Astrocyte (in vitro differentiated cells and primary cell): ENCODE results near the gene WDR83. TPM values are rescaled to one million over a fixed set of nuclear protein-coding genes. Genes with fewer than 3 reads are reported as not detected.
A peak's percentile ranks its signal among the peaks of the same experiment; 100 is the strongest.
"Not testable (repeated sequence)": the region's sequence is repeated elsewhere in the genome, so short reads cannot be mapped to it uniquely, and the experiment has no call there.

ENCODE experiments used
- DNase-seq: peaks from one replicate; pipeline ENCODE4 v3.0.0-alpha.2; 2010; ENCODE audit warnings: low read depth
- FAIRE-seq: peaks from 2 replicates; lab custom pipeline; 2011; peaks lifted over from hg19 to GRCh38; lab: Jason Lieb, UNC
- H2AFZ ChIP-seq: 2 replicates; pipeline ENCODE4 v1.6.0; 2012; ENCODE audit warnings: low read depth, low read length, inconsistent platforms
- H3K27ac ChIP-seq: 2 replicates; pipeline ENCODE4 v1.5.1; 2011; ENCODE audit warnings: low read depth, low read length, inconsistent platforms
- H3K27me3 ChIP-seq: 2 replicates; pipeline ENCODE4 v1.6.0; 2011; ENCODE audit warnings: low read length, inconsistent platforms; ENCODE audit not compliant: insufficient read depth
- H3K36me3 ChIP-seq: 2 replicates; pipeline ENCODE4 v1.5.1; 2011; ENCODE audit warnings: low read length, inconsistent platforms; ENCODE audit not compliant: insufficient read depth
- H3K4me1 ChIP-seq: 2 replicates; pipeline ENCODE4 v1.5.1; 2011; ENCODE audit warnings: low read length, inconsistent platforms; ENCODE audit not compliant: insufficient read depth
- H3K4me2 ChIP-seq: 2 replicates; pipeline ENCODE4 v1.6.0; 2012; ENCODE audit warnings: low read length, inconsistent platforms
- H3K4me3 ChIP-seq: 2 replicates; pipeline ENCODE4 v1.5.1; 2011; ENCODE audit warnings: low read depth, mild to moderate bottlenecking, low read length, inconsistent platforms; ENCODE audit not compliant: insufficient read depth
- H3K79me2 ChIP-seq: 2 replicates; pipeline ENCODE4 v1.6.0; 2012; ENCODE audit warnings: mild to moderate bottlenecking, low read length, inconsistent platforms; ENCODE audit not compliant: insufficient read depth
- H3K9ac ChIP-seq: 2 replicates; pipeline ENCODE4 v1.6.0; 2012; ENCODE audit warnings: mild to moderate bottlenecking, low read length, inconsistent platforms
- H3K9me3 ChIP-seq: 2 replicates; pipeline ENCODE4 v1.5.1; 2012; ENCODE audit warnings: low read depth, mild to moderate bottlenecking, low read length, inconsistent platforms; ENCODE audit not compliant: insufficient read depth
- H4K20me1 ChIP-seq: 2 replicates; pipeline ENCODE4 v1.6.0; 2012; ENCODE audit warnings: low read length, inconsistent platforms; ENCODE audit not compliant: insufficient read depth
- H3K27ac Mint-ChIP-seq: one replicate; pipeline ENCODE4 v1.8.0; 2021; ENCODE audit warnings: mild to moderate bottlenecking, mixed read lengths; ENCODE audit not compliant: unreplicated experiment
- H3K27me3 Mint-ChIP-seq: one replicate; pipeline ENCODE4 v1.8.0; 2021; ENCODE audit warnings: low read depth, mixed read lengths; ENCODE audit not compliant: unreplicated experiment
- H3K36me3 Mint-ChIP-seq: one replicate; pipeline ENCODE4 v1.8.0; 2021; ENCODE audit warnings: low read depth, mixed read lengths; ENCODE audit not compliant: unreplicated experiment
- H3K4me1 Mint-ChIP-seq: one replicate; pipeline ENCODE4 v1.8.0; 2021; ENCODE audit warnings: low read depth, mixed read lengths; ENCODE audit not compliant: unreplicated experiment
- H3K4me3 Mint-ChIP-seq: one replicate; pipeline ENCODE4 v1.8.0; 2021; ENCODE audit warnings: mild to moderate bottlenecking, moderate library complexity, mixed read lengths; ENCODE audit not compliant: unreplicated experiment
- H3K9me3 Mint-ChIP-seq: one replicate; pipeline ENCODE4 v1.8.0; 2021; ENCODE audit warnings: mild to moderate bottlenecking, mixed read lengths; ENCODE audit not compliant: unreplicated experiment
- EZH2 ChIP-seq: IDR thresholded peaks from 2 replicates; pipeline ENCODE4 v1.6.1; 2012; ENCODE audit warnings: mild to moderate bottlenecking, low read length, inconsistent platforms; ENCODE audit not compliant: insufficient read depth
- total RNA-seq: library from RNA; stranded (reverse); gene quantifications from 2 replicates; pipeline ENCODE4 v1.2.1, GENCODE V29; 2021
- TF ChIP-seq, protein P1 (sequence below): IDR thresholded peaks from 2 replicates; pipeline ENCODE4 v1.5.1; 2011; ENCODE audit warnings: low read depth, mild to moderate bottlenecking, inconsistent platforms, low read length, moderate library complexity; ENCODE audit not compliant: insufficient read depth

WDR83 gene
- total RNA-seq, 1 donor from 2014 or later: 13.3 TPM

DNA sequence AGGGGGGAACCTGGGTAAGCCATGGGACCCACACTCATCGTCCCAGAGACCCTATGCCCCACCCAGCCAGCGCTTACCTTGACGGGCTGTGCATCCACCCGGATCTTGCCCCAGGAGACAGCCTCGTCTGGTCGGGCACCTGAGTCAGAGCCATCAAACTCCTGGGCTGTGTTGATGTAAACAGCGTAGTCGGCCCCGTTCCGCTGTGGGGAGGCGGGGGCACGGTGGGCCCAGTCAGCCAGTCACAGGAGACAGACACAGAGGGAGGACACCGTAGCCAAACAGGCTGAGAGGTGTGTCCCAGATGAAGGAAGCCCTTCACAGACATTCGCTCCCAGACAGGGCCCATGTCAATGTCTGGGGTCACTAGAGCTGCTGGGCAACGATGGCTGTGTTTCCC is 9.3 kb downstream of the WDR83 start:
- Histone ChIP-seq H3K4me2 (no peak overlapping the region), H3K79me2 (peaks cover 26% of the 10 kb centered on the region), H3K9me3 (no peaks in the 10 kb centered on the region), H3K9ac (no peak overlapping the region), H3K36me3 (peaks cover 25% of the 10 kb centered on the region), H3K4me3 (no peak overlapping the region), H3K27me3 (no peaks in the 10 kb centered on the region), H3K27ac (no peak overlapping the region), H3K4me1 (no peaks in the 10 kb centered on the region), H4K20me1 (peaks cover 31% of the 10 kb centered on the region), H2AFZ (no peak overlapping the region)
- no peaks in the 10 kb centered on the region for H3K9me3 Mint-ChIP-seq
- H3K27me3 Mint-ChIP-seq: no peaks in the 10 kb centered on the region
- H3K36me3 Mint-ChIP-seq: peaks cover 15% of the 10 kb centered on the region
- FAIRE-seq: no peak
- H3K4me3 Mint-ChIP-seq: no peak overlapping the region
- no peak for DNase-seq
- TF ChIP-seq, protein P1, sequence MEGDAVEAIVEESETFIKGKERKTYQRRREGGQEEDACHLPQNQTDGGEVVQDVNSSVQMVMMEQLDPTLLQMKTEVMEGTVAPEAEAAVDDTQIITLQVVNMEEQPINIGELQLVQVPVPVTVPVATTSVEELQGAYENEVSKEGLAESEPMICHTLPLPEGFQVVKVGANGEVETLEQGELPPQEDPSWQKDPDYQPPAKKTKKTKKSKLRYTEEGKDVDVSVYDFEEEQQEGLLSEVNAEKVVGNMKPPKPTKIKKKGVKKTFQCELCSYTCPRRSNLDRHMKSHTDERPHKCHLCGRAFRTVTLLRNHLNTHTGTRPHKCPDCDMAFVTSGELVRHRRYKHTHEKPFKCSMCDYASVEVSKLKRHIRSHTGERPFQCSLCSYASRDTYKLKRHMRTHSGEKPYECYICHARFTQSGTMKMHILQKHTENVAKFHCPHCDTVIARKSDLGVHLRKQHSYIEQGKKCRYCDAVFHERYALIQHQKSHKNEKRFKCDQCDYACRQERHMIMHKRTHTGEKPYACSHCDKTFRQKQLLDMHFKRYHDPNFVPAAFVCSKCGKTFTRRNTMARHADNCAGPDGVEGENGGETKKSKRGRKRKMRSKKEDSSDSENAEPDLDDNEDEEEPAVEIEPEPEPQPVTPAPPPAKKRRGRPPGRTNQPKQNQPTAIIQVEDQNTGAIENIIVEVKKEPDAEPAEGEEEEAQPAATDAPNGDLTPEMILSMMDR: no peak
- TF ChIP-seq EZH2: no peak
- H3K27ac Mint-ChIP-seq: no peak overlapping the region
- H3K4me1 Mint-ChIP-seq: peaks cover 3% of the 10 kb centered on the region

DNA sequence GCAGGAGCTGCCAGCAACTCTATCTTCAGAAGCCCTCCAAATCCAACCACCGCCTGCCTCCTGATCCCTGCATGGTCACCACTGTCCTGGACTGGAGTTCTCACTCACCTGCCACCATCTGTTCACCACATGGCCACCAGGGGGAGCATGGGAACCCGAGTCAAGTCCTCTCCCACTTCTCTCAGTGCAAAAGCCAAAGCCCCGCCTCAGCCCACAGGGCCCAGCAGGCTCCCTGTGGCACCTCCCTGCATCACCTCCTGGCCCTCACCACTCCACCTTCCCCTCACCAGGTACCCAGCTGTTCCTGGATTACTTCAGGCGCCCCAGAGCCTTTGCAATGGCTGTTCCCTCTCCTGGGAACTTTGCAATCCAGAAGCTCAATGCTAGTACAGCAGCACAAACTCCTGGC is 9.8 kb downstream of the WDR83 start:
- H3K4me1 Mint-ChIP-seq: peaks cover 3% of the 10 kb centered on the region
- Histone ChIP-seq H3K27ac (no peak overlapping the region), H3K9me3 (no peaks in the 10 kb centered on the region), H3K27me3 (no peaks in the 10 kb centered on the region), H2AFZ (no peak overlapping the region), H3K9ac (no peak overlapping the region), H4K20me1 (peaks cover 31% of the 10 kb centered on the region), H3K36me3 (peaks cover 25% of the 10 kb centered on the region), H3K4me3 (no peak overlapping the region), H3K4me1 (no peaks in the 10 kb centered on the region), H3K4me2 (no peak overlapping the region), H3K79me2 (peaks cover 26% of the 10 kb centered on the region)
- no peaks in the 10 kb centered on the region for H3K27me3 Mint-ChIP-seq
- TF ChIP-seq, protein P1: peak; percentile 76
- TF ChIP-seq EZH2: no peak
- peak; percentile 31 for DNase-seq
- H3K4me3 Mint-ChIP-seq: no peak overlapping the region
- FAIRE-seq: no peak
- H3K9me3 Mint-ChIP-seq: no peaks in the 10 kb centered on the region
- peak overlapping the region; percentile 48 for H3K27ac Mint-ChIP-seq
- H3K36me3 Mint-ChIP-seq: peaks cover 15% of the 10 kb centered on the region

DNA sequence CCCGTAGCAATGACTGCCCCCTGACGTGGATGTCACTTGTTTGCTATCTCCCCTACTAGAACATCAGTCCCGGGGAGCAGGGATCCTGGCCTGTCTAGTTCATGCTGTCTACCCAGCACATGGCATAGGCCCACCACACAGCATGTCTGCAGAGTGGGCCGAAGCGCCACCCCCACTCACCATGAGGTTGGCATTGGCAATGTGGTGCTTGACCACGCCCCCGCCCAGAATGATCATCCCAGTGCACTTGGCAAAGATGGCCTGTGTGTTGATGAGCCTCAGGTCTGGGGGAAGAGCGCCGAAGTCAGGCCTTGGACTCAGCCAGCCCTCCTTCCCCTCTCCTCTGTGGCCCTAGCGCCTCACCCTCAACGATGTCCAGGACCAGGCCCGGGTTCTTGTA is 10.3 kb downstream of the WDR83 start:
- no peak overlapping the region for H3K4me2 ChIP-seq
- DNase-seq (no peak), FAIRE-seq (no peak)
- no peaks in the 10 kb centered on the region for H3K9me3 Mint-ChIP-seq
- peaks cover 2% of the 10 kb centered on the region for H3K4me1 Mint-ChIP-seq
- H3K27ac Mint-ChIP-seq: peak overlapping the region; percentile 48
- H3K36me3 Mint-ChIP-seq: peaks cover 12% of the 10 kb centered on the region
- no peaks in the 10 kb centered on the region for H3K9me3 ChIP-seq
- TF ChIP-seq, protein P1: no peak
- TF ChIP-seq EZH2: no peak
- H4K20me1 ChIP-seq: peaks cover 31% of the 10 kb centered on the region
- peaks cover 23% of the 10 kb centered on the region for H3K36me3 ChIP-seq
- H3K4me3 ChIP-seq: no peak overlapping the region
- peaks cover 26% of the 10 kb centered on the region for H3K79me2 ChIP-seq
- no peaks in the 10 kb centered on the region for H3K4me1 ChIP-seq
- H3K4me3 Mint-ChIP-seq: peak overlapping the region; percentile 29
- no peak overlapping the region for H3K9ac ChIP-seq
- no peaks in the 10 kb centered on the region for H3K27me3 ChIP-seq
- H3K27ac ChIP-seq: no peak overlapping the region
- H3K27me3 Mint-ChIP-seq: no peaks in the 10 kb centered on the region
- no peak overlapping the region for H2AFZ ChIP-seq

DNA sequence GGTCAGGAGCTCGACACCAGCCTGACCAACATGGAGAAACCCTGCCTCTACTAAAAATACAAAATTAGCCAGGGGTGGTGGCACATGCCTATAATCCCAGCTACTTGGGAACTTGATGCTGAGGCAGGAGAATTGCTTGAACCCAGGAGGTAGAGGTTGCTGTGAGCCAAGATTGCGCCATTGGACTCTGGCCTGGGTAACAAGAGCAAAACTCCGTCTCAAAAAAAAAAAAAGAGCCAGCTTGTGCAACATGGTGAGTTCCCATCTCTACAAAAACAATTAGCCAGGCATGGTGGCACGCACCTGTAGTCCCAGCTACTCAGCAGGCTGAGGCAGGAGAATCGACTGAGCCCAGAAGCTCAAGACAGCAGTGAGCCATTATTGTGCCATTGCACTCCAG is 11.4 kb downstream of the WDR83 start:
- not testable (repeated sequence) for H3K9ac ChIP-seq, H3K4me1 ChIP-seq, H3K9me3 ChIP-seq, H2AFZ ChIP-seq, H3K4me2 ChIP-seq, H3K27ac Mint-ChIP-seq, H3K27me3 Mint-ChIP-seq, H3K27me3 ChIP-seq, H3K4me3 Mint-ChIP-seq, H3K27ac ChIP-seq, H3K9me3 Mint-ChIP-seq, H3K4me3 ChIP-seq, FAIRE-seq, DNase-seq, H3K4me1 Mint-ChIP-seq, H3K36me3 Mint-ChIP-seq
- peaks cover 26% of the 10 kb centered on the region for H3K79me2 ChIP-seq
- peaks cover 27% of the 10 kb centered on the region for H4K20me1 ChIP-seq
- peaks cover 23% of the 10 kb centered on the region for H3K36me3 ChIP-seq
